HUES48 (cell line): ENCODE data around the gene PNMA8C.
A peak's percentile ranks its signal among the peaks of the same experiment; 100 is the strongest.
"Not testable (repeated sequence)": the region's sequence is repeated elsewhere in the genome, so short reads cannot be mapped to it uniquely, and the experiment has no call there.

Experiments used
- H3K27ac ChIP-seq: one replicate; pipeline ENCODE4 v1.7.0; 2013; ENCODE audit warnings: low read depth, low read length, inconsistent platforms
- H3K27me3 ChIP-seq: 2 replicates; pipeline ENCODE4 v1.6.1; 2013; ENCODE audit warnings: mild to moderate bottlenecking, low read length; ENCODE audit not compliant: control insufficient read depth, insufficient read depth
- H3K36me3 ChIP-seq: 2 replicates; pipeline ENCODE4 v1.6.1; 2013; ENCODE audit warnings: low read length; ENCODE audit not compliant: control insufficient read depth, insufficient read depth
- H3K4me1 ChIP-seq: 2 replicates; pipeline ENCODE4 v1.6.1; 2013; ENCODE audit warnings: mild to moderate bottlenecking, low read length; ENCODE audit not compliant: control insufficient read depth, insufficient read depth
- H3K4me3 ChIP-seq: 2 replicates; pipeline ENCODE4 v1.5.1; 2013; ENCODE audit warnings: mild to moderate bottlenecking, low read depth, low read length
- H3K9ac ChIP-seq: 2 replicates; pipeline ENCODE4 v1.6.1; 2013; ENCODE audit warnings: mild to moderate bottlenecking, low read depth, low read length, moderate library complexity
- H3K9me3 ChIP-seq: 2 replicates; pipeline ENCODE4 v1.6.1; 2013; ENCODE audit warnings: low read length; ENCODE audit not compliant: control insufficient read depth, insufficient read depth

The PNMA8C gene

DNA sequence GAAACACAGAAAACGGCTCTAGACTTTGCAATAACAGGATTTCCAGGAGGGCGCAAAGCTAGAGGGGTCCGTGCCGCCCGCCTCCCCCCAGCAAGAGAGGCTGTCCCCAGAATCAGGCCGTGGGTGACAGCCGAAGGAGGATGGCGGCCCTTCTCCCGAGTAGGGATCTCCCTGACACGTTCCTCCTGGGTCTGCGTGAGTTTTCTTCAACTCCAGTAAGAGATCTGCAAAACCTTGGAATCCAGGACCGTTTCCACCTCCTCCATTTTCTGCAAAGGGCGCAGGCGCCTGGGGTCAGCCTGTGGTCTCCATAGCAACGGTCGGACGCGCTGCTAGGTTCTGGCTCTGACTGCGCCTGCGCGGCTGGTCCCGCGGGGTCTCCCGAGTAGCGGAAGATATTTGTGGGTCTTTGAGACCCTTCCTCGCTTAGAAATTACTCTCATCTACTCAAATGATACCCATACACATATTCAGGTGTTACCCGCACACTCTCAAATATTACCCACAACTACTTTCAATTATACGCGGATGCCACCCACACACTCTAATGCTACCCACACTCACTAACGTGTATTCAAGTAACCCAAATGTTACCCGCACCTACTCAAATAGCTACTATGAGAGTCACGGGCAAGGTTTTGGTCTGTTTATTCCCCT, 2.1 kb downstream of the PNMA8C start:
- Histone ChIP-seq H3K9ac (no peak overlapping the region), H3K27ac (no peak overlapping the region)

DNA sequence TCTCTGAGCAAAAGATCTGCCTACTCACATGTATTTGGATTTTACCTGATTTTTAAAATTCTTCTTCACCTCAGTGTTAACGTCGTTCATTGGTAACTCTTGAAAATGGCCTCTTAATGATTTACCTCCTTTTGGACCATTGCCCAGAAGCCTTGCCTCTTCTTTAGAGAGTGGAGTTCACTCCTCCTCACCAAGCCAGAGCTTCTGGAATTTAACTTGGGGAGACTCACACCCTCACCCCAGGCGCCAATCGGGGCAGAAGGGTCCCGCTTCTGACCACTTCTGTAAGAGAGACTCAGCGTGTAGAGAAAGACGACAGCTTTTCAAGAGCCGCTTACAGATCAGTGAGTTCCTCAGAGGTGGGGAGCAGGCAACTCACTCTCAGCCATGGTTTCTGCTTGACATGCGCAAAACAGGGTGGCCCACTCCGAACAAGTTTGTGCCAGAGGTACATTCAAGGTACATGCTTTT, 2.7 kb downstream of the PNMA8C start:
- Histone ChIP-seq H3K9me3 (no peaks in the 10 kb centered on the region), H3K4me1 (0 out of 2 replicates have a peak, but pooled peaks cover 4% of the 10 kb centered on the region), H3K9ac (no peak overlapping the region), H3K27ac (no peak overlapping the region), H3K36me3 (no peaks in the 10 kb centered on the region), H3K4me3 (peak overlapping the region; percentile 73), H3K27me3 (peaks cover 5% of the 10 kb centered on the region)

More for the DNA sequence above, 2.1 kb downstream of the PNMA8C start:
- 0 out of 2 replicates have a peak, but pooled peaks cover 4% of the 10 kb centered on the region for H3K4me1 ChIP-seq
- no peaks in the 10 kb centered on the region for H3K36me3 ChIP-seq
- peak overlapping the region; percentile 73 for H3K4me3 ChIP-seq
- H3K9me3 ChIP-seq: no peaks in the 10 kb centered on the region
- H3K27me3 ChIP-seq: peaks cover 5% of the 10 kb centered on the region

GRCh38 chr19:46423188-46423587, 5.5 kb downstream of the PNMA8C start:
- Histone ChIP-seq H3K9me3 (no peaks in the 10 kb centered on the region), H3K9ac (no peak overlapping the region), H3K27me3 (peaks cover 5% of the 10 kb centered on the region), H3K36me3 (no peaks in the 10 kb centered on the region), H3K4me3 (no peak overlapping the region), H3K27ac (no peak overlapping the region), H3K4me1 (0 out of 2 replicates have a peak, but pooled peaks cover 4% of the 10 kb centered on the region)

- H3K27me3 ChIP-seq: peaks cover 5% of the 10 kb centered on the region
- H3K36me3 ChIP-seq: no peaks in the 10 kb centered on the region
- no peak overlapping the region for H3K4me3 ChIP-seq
- no peak overlapping the region for H3K27ac ChIP-seq
- H3K4me1 ChIP-seq: 0 out of 2 replicates have a peak, but pooled peaks cover 4% of the 10 kb centered on the region
- H3K9me3 ChIP-seq: no peaks in the 10 kb centered on the region
- no peak overlapping the region for H3K9ac ChIP-seq
These were observed 6.4 kb downstream of the PNMA8C start for GRCh38 chr19:46422344-46422743.

DNA sequence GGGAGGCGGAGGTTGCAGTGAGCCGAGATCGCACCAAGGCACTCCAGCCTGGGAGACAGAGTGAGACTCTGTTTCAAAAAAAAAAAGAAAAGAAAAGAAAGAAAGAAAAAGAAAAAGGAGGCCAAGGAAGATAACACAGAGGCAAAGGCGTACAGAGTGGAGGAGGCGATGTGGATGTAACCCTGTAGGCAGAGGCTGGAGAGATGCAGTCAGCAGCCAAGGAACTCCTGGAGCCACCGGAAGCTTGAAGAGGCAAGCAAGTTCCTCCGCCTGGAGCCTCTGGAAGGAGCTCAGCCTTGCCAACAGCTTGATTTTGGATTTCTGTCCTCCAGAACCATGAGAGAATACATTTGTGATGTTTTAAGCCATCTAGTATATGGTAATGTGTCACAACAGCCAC, 8.7 kb downstream of the PNMA8C start:
- H3K4me1 ChIP-seq: peaks cover 3% of the 10 kb centered on the region; the same call in 1 of the 2 replicates
- H3K9me3 ChIP-seq: no peaks in the 10 kb centered on the region
- no peak overlapping the region for H3K9ac ChIP-seq
- no peaks in the 10 kb centered on the region for H3K27me3 ChIP-seq
- no peak overlapping the region for H3K27ac ChIP-seq
- no peaks in the 10 kb centered on the region for H3K36me3 ChIP-seq
- H3K4me3 ChIP-seq: no peak overlapping the region

DNA sequence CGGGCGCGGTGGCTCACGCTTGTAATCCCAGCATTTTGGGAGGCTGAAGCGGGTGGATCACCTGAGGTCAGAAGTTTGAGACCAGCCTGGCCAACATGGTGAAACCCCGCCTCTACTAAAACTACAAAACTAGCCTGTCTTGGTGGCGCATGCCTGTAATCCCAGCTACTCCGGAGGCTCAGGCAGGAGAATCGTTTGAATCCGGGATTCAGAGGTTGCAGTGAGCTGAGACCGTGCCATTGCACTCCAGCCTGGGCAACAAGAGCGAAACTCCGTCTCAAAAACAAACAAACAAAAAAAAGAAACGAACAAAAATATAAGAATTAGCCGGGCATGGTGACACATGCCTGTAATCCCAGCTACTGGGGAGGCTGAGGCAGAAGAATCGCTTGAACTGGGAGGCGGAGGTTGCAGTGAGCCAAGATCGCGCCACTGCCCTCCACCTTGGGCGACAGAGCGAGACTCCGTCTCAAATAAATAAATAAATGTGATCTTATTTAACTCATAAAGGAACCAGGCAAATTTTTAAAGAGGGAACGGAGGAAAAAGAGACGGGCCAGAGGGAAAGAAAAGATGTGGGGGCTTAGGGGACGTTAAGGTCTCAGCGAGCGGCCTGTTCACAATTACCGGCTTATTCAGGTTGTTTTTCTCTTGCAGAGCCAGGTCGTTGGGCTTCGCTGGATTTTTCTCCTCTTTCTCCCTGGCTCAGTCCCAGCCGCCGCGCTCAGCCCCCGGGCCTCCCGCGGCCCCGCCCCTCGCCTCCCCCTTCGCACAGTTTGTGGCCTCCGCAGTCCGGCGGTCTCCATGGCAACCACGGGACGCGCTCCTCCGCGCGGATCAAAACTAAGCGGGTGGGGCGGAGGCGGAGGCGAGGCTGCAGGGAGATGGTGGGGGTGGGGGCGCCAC, 12.7 kb downstream of the PNMA8C start:
- H3K9ac ChIP-seq, H3K9me3 ChIP-seq, H3K27me3 ChIP-seq, H3K36me3 ChIP-seq, H3K4me1 ChIP-seq: not testable (repeated sequence)
- H3K27ac ChIP-seq: peak overlapping the region; percentile 79
- peak overlapping the region; percentile 57 for H3K4me3 ChIP-seq

DNA sequence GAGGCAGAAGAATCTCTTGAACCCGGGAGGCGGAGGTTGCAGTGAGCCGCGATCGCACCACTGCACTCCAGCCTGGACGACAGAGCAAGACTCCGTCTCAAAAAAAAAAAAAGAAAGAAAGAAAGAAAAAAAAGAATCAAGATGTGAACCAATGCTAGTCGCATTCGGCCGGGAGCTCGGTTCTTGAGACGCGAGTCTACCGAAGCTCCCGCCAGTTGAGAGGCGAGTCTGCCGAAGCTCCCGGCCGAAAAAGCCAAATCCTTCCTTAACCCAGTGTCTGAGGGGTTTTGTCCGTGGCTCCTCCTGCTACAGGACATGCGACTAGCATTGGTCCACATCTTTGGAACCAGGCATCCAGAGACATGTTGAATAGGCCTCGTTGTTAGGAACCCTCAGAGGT, 13.8 kb downstream of the PNMA8C start:
- not testable (repeated sequence) for H3K36me3 ChIP-seq, H3K27ac ChIP-seq, H3K4me1 ChIP-seq

DNA sequence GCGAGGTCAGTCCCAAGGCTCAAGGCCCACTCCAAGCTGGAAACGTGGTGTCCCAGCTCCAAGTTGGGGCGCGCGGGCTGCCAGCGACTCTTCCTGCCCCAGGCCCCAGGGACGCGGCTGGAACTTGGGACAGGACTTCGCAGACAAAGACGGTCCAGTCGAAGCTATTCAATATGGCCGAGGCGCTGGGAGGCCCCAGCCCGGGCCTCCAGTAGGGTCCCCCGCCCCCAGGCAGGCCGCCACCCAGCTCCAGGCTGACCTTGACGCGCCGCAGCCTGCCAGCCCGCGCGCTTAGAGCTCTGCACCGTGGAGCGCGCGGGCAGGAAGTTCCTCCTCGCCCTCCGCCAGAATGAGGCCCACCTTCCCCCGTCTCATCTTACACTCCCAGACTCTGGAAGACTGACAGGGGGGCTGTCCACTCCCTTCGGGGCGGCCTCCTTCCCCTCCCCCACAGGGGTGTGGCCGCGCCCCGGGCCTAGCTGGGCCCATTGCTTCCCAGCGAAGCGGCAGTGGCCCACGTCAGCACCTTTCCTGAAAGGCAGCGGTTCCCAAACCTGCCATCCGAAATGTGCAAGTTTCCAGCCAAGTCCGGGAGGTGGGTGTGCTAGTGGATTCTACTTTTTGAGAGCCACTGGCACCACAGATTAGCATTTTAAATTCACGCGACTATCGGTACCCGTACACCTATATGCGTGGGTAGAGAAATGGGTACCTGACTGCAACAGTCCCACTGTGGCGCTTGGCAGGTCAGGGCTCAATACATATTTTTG, 15.3 kb downstream of the PNMA8C start, which contains the start of gene CCDC8:
Gene CCDC8, minus strand, starts transcription at position 303 of the 770 bp plus-strand sequence. CDS start 754 bp downstream, outside the sequence.
- peak within 1 kb of the TSS; percentile 92 for H3K4me3 ChIP-seq
- peak within 1 kb of the TSS; percentile 74 for H3K9ac ChIP-seq
- peaks cover 10% of the 10 kb centered on the region for H3K4me1 ChIP-seq
- peaks cover 7% of the 10 kb centered on the region; the same call in 1 of the 2 replicates for H3K27me3 ChIP-seq
- peaks cover 9% of the 10 kb centered on the region for H3K36me3 ChIP-seq
- H3K9me3 ChIP-seq: no peaks in the 10 kb centered on the region
- peak within 1 kb of the TSS; percentile 84 for H3K27ac ChIP-seq

More for the DNA sequence above, 13.8 kb downstream of the PNMA8C start:
- H3K4me3 ChIP-seq, H3K27me3 ChIP-seq, H3K9me3 ChIP-seq, H3K9ac ChIP-seq: not testable (repeated sequence)

DNA sequence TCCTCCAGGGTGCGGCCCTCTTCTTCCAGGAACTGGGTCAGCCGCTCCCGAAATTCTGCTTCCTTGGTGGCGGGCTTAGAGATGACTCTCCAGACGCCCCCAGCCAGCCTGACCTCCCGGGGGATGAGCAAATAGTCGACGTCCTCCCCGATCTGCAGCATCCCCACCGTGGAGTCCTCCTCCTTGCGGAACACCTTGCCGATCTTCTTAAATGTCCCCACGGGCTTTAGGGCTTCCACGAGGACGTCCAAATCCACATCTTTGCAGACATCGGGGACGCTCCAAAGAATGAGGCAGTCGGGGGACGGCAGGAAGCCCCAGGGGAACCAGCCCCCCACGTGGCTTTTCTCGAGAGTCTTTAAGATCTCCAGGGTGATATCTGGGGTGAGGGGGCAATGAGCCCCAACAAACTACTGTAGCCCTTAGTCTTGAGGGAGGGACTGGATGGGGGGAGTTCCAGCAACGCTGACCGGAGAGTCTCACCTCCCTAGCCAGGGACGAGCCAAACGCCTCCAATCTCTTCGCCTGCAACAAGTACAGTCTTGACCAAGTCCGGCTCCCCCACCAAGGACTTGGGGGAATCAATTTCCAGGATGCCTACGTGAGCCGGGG, 16.0 kb downstream of the PNMA8C start:
- Histone ChIP-seq H3K27ac (peak overlapping the region; percentile 84), H3K27me3 (peaks cover 14% of the 10 kb centered on the region; the same call in 1 of the 2 replicates), H3K4me3 (peak overlapping the region; percentile 92), H3K36me3 (peaks cover 9% of the 10 kb centered on the region), H3K9me3 (no peaks in the 10 kb centered on the region), H3K9ac (peak overlapping the region; percentile 74), H3K4me1 (peaks cover 16% of the 10 kb centered on the region)
